NOMO-1 treated with dmso at 0.1 percent for 144 hours (cell line): ENCODE data around the gene SCP2D1.

Source experiments
- DNase-seq: peaks from one replicate; lab custom pipeline; 2025; ENCODE audit not compliant: unreplicated experiment; lab: John Stamatoyannopoulos, UW

The SCP2D1 gene

GRCh38 chr20:18811904-18812303, 1.7 kb upstream of the SCP2D1 start:
- no peak for DNase-seq

- no peak for DNase-seq
Measured at GRCh38 chr20:18815194-18815942, 1.8 kb downstream of the SCP2D1 start.

- no peak for DNase-seq
Measured at GRCh38 chr20:18822832-18823231, 9.2 kb downstream of the SCP2D1 start.

GRCh38 chr20:18831830-18832499, 18.4 kb downstream of the SCP2D1 start:
- DNase-seq, result peak; percentile 49

- no peak for DNase-seq
Measured at GRCh38 chr20:18832546-18833200, 19.1 kb downstream of the SCP2D1 start.

GRCh38 chr20:18835466-18836256, 22.1 kb downstream of the SCP2D1 start:
- no peak for DNase-seq

GRCh38 chr20:18837718-18838117, 24.1 kb downstream of the SCP2D1 start:
- no peak for DNase-seq

GRCh38 chr20:18839507-18840247, 26.1 kb downstream of the SCP2D1 start:
- DNase-seq, result no peak

GRCh38 chr20:18840248-18840645, 26.7 kb downstream of the SCP2D1 start:
- DNase-seq, result no peak

GRCh38 chr20:18845017-18845416, 31.4 kb downstream of the SCP2D1 start:
- DNase-seq, result no peak

- DNase-seq, result no peak
Measured at GRCh38 chr20:18847226-18847755, 33.7 kb downstream of the SCP2D1 start.

- no peak for DNase-seq
Measured at GRCh38 chr20:18849131-18849530, 35.5 kb downstream of the SCP2D1 start.

GRCh38 chr20:18851629-18852028, 38.0 kb downstream of the SCP2D1 start:
- no peak for DNase-seq

GRCh38 chr20:18852318-18852717, 38.7 kb downstream of the SCP2D1 start:
- no peak for DNase-seq

- no peak for DNase-seq
Measured at GRCh38 chr20:18853216-18853615, 39.6 kb downstream of the SCP2D1 start.

- no peak for DNase-seq
Measured at GRCh38 chr20:18853946-18854646, 40.5 kb downstream of the SCP2D1 start.

GRCh38 chr20:18855882-18856281, 42.3 kb downstream of the SCP2D1 start:
- no peak for DNase-seq

- no peak for DNase-seq
Measured at GRCh38 chr20:18856873-18857272, 43.3 kb downstream of the SCP2D1 start.

GRCh38 chr20:18857640-18858039, 44.1 kb downstream of the SCP2D1 start:
- DNase-seq, result no peak

GRCh38 chr20:18858816-18859215, 45.2 kb downstream of the SCP2D1 start:
- DNase-seq, result peak; percentile 30
